SK-N-SH (cell line): Measurements from ENCODE around the gene MATR3.

ENCODE experiments used
- EZH2phosphoT487 ChIP-seq: fragments of 200-600 bp; sonication (generic); IDR thresholded peaks from 2 replicates; pipeline ENCODE4 v1.6.1; 2017; ENCODE audit warnings: low read depth, mixed run types, mild to moderate bottlenecking, antibody characterized with exemption, moderate library complexity, borderline replicate concordance
- POLR2AphosphoS5 ChIP-seq: IDR thresholded peaks from 2 replicates; pipeline ENCODE4 v1.6.1; 2012; ENCODE audit warnings: low read depth, low read length
- TF ChIP-seq, protein P1 (sequence below): IDR thresholded peaks from 2 replicates; pipeline ENCODE4 v1.6.1; 2012; ENCODE audit warnings: mild to moderate bottlenecking, low read depth, low read length, moderate library complexity
- TF ChIP-seq, protein P2 (sequence below): IDR thresholded peaks from 2 replicates; pipeline ENCODE4 v1.4.0; 2012; ENCODE audit warnings: low read depth

DNA sequence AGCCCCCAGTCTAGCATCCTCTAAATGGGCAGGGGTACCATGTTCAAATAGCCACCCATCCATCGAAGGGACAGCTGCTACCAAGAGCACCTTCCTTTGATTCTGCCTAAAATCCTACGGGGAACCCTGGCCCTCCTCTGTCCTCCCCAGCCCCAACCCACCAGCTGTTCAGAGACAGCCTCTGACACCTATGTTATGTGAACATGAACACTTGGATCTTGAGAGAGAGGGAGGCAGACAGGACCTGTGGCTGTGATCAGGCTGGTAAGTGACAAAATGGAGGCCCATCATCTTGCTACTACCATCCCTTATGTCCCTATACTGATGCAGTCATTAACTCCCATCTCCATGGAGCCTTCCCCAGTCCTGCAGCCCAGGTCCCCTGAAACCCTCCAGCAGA, 81.4 kb downstream of the MATR3 start:
- TF ChIP-seq, protein P1, sequence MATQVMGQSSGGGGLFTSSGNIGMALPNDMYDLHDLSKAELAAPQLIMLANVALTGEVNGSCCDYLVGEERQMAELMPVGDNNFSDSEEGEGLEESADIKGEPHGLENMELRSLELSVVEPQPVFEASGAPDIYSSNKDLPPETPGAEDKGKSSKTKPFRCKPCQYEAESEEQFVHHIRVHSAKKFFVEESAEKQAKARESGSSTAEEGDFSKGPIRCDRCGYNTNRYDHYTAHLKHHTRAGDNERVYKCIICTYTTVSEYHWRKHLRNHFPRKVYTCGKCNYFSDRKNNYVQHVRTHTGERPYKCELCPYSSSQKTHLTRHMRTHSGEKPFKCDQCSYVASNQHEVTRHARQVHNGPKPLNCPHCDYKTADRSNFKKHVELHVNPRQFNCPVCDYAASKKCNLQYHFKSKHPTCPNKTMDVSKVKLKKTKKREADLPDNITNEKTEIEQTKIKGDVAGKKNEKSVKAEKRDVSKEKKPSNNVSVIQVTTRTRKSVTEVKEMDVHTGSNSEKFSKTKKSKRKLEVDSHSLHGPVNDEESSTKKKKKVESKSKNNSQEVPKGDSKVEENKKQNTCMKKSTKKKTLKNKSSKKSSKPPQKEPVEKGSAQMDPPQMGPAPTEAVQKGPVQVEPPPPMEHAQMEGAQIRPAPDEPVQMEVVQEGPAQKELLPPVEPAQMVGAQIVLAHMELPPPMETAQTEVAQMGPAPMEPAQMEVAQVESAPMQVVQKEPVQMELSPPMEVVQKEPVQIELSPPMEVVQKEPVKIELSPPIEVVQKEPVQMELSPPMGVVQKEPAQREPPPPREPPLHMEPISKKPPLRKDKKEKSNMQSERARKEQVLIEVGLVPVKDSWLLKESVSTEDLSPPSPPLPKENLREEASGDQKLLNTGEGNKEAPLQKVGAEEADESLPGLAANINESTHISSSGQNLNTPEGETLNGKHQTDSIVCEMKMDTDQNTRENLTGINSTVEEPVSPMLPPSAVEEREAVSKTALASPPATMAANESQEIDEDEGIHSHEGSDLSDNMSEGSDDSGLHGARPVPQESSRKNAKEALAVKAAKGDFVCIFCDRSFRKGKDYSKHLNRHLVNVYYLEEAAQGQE, result no peak
- no peak for TF ChIP-seq EZH2phosphoT487
- TF ChIP-seq POLR2AphosphoS5, result no peak
- TF ChIP-seq, protein P2, sequence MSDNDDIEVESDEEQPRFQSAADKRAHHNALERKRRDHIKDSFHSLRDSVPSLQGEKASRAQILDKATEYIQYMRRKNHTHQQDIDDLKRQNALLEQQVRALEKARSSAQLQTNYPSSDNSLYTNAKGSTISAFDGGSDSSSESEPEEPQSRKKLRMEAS, result no peak
